HepG2 (cell line): ENCODE measurements around the gene INHBB. TPM values are rescaled to one million over a fixed set of nuclear protein-coding genes. Genes with fewer than 3 reads are reported as not detected.

Source experiments
- CEBPB ChIP-seq: IDR thresholded peaks from 2 replicates; pipeline ENCODE4 v1.6.1; 2011; ENCODE audit warnings: low read depth, low read length, improper control_type of control experiment, borderline replicate concordance
- MXI1 ChIP-seq: IDR thresholded peaks from 3 replicates; pipeline ENCODE4 v1.6.1; 2012; ENCODE audit warnings: low read depth, low read length, inconsistent platforms, borderline replicate concordance
- PLSCR1 ChIP-seq: sonication (generic); formaldehyde crosslinking; IDR thresholded peaks from 2 replicates; pipeline ENCODE4 v1.5.0; 2020; ENCODE audit warnings: missing genetic modification reagents, mild to moderate bottlenecking, borderline replicate concordance
- RBM22 ChIP-seq: fragments of 200-400 bp; formaldehyde crosslinking; optimal IDR thresholded peaks from 2 replicates; pipeline ENCODE3; 2017; ENCODE audit warnings: mild to moderate bottlenecking, low read length, moderate library complexity
- TBX3 ChIP-seq: fragments of 450-650 bp; IDR thresholded peaks from 2 replicates; pipeline ENCODE4 v1.6.1; 2017; ENCODE audit warnings: antibody characterized with exemption, mild to moderate bottlenecking, inconsistent platforms, borderline replicate concordance
- TFDP1 ChIP-seq: IDR thresholded peaks from 2 replicates; pipeline ENCODE4 v1.6.1; 2016; ENCODE audit warnings: missing compliant biosample characterization, missing genetic modification reagents, borderline replicate concordance
- TP53 ChIP-seq: sonication (generic); formaldehyde crosslinking; conservative IDR thresholded peaks from 2 replicates; pipeline ENCODE4 v1.4.0; 2020; ENCODE audit warnings: missing genetic modification reagents
- ZNF276 ChIP-seq: sonication (generic); formaldehyde crosslinking; IDR thresholded peaks from 2 replicates; pipeline ENCODE4 v1.4.0; 2020; ENCODE audit warnings: mild to moderate bottlenecking, low read depth, missing genetic modification reagents
- ZNF629 ChIP-seq: sonication (generic); formaldehyde crosslinking; conservative IDR thresholded peaks from 2 replicates; pipeline ENCODE4 v1.5.0; 2020; ENCODE audit warnings: missing genetic modification reagents
- ZZZ3 ChIP-seq: sonication (generic); formaldehyde crosslinking; IDR thresholded peaks from 2 replicates; pipeline ENCODE4 v1.4.0; 2020; ENCODE audit warnings: missing genetic modification reagents, mild to moderate bottlenecking, borderline replicate concordance
- polyA plus RNA-seq, 8 experiments: library from polyadenylated mRNA; depleted of rRNA in 3 of 8; stranded (reverse) in 7 of 8; unstranded in 1 of 8; fragments of >200 nt; fragmentation: Illumina TruSeq in 4 of 8; extraction: Trizol in 4 of 8; gene quantifications; 2 replicates each; pipeline versions ENCODE4 v1.2.1 to v1.2.3, GENCODE V29; 2011 to 2016; ENCODE audit warnings: low read depth in 4 of 8, missing spikeins in 1 of 8, mixed read lengths in 1 of 8; ENCODE audit not compliant: insufficient read depth in 1 of 8
- total RNA-seq, 5 experiments: library from RNA; depleted of rRNA; stranded (reverse); fragments of >200 nt; fragmentation: Illumina TruSeq; extraction: Trizol; gene quantifications; 2 replicates each; pipeline ENCODE4 v1.2.3, GENCODE V29; 2016; ENCODE audit warnings: low read depth in 1 of 5
- TF ChIP-seq, protein P1 (sequence below): sonication (generic); formaldehyde crosslinking; IDR thresholded peaks from 2 replicates; pipeline ENCODE4 v1.5.1; 2020; ENCODE audit warnings: missing genetic modification reagents, mild to moderate bottlenecking, borderline replicate concordance

INHBB gene
- total and polyA plus RNA-seq, 2 of the 13 experiments (the other 11 are each of a cell fraction or from before 2014, with no cell fraction given), result 0.20 to 1.7 TPM

- TF ChIP-seq ZNF276 (CRISPR knock-in tag) (no peak), CEBPB (no peak), TBX3 (no peak), TFDP1 (CRISPR knock-in tag) (no peak), PLSCR1 (CRISPR knock-in tag) (no peak), ZZZ3 (no peak), ZNF629 (CRISPR knock-in tag) (0 out of 2 replicates have a peak, but pooled peaks have one; percentile 7), TP53 (CRISPR knock-in tag) (no peak), MXI1 (no peak), RBM22 (no peak)
- TF ChIP-seq, protein P1, sequence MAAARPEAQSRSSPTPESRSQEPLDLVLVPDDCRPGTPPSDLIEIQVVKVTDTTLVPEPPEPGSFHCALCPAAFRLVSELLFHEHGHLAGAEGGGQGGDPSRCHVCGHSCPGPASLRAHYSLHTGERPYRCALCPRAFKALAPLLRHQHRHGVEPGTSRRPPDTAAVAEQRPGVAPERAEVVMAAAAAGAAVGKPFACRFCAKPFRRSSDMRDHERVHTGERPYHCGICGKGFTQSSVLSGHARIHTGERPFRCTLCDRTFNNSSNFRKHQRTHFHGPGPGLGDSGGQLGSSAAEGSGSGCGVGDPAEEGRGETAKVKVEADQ (CRISPR knock-in tag), result no peak
These were observed 2.9 kb upstream of the INHBB start (continued) for GRCh38 chr2:120343100-120343432.
